Adrenal gland (tissue), 12 donors: ENCODE measurements around the gene RAD51B. TPM values are rescaled to one million over a fixed set of nuclear protein-coding genes. Genes with fewer than 3 reads are reported as not detected.

Experiments
- DNase-seq, 7 donors: peaks; one replicate each; pipeline ENCODE4 v3.0.0-alpha.2; 2019 to 2020
- H3K27ac ChIP-seq, 5 donors: fragments of 200-600 bp; sonication (generic) in 4 of 5; 1 replicate in 3 of 5; 2 replicates in 2 of 5; pipeline versions ENCODE4 v1.5.1 to v1.8.0; 2016 to 2020; ENCODE audit warnings: mild to moderate bottlenecking in 1 of 5
- H3K27me3 ChIP-seq: fragments of 200-600 bp; 2 replicates; pipeline ENCODE4 v1.8.0; 2021
- H3K36me3 ChIP-seq, 2 donors: fragments of 200-600 bp; replicated peaks in 1 of 2; 1 replicate in 1 of 2; 2 replicates in 1 of 2; pipeline versions ENCODE4 v1.5.1 to v1.8.0; 2018 to 2022
- H3K4me1 ChIP-seq, 2 donors: fragments of 200-600 bp; replicated peaks in 1 of 2; 1 replicate in 1 of 2; 2 replicates in 1 of 2; pipeline versions ENCODE4 v1.5.1 to v1.8.0; 2018 to 2021
- H3K4me3 ChIP-seq, 4 donors: fragments of 200-600 bp; sonication (generic) in 3 of 4; one replicate each; pipeline ENCODE4 v1.5.1; 2016 to 2018
- H3K9me3 ChIP-seq, 3 donors: fragments of 200-600 bp; sonication (generic) in 1 of 3; replicated peaks in 1 of 3; 1 replicate in 2 of 3; 2 replicates in 1 of 3; pipeline versions ENCODE4 v1.5.1 to v1.8.0; 2016 to 2021
- CTCF ChIP-seq, 6 experiments: fragments of 450-650 bp in 4 of 6; fragments of 200-600 bp in 2 of 6; sonication (generic) in 1 of 6; IDR thresholded peaks; 1 replicate in 5 of 6; 2 replicates in 1 of 6; pipeline versions ENCODE4 v1.5.1 to v1.8.0; 2016 to 2021; ENCODE audit warnings: antibody characterized with exemption in 6 of 6, mild to moderate bottlenecking in 2 of 6, moderate library complexity in 1 of 6
- POLR2A ChIP-seq, 2 donors: fragments of 450-650 bp; IDR thresholded peaks; one replicate each; pipeline ENCODE4 v1.6.1; 2017; ENCODE audit warnings: antibody characterized with exemption in 2 of 2, mild to moderate bottlenecking in 2 of 2, moderate library complexity in 1 of 2
- WGBS, 4 donors: extraction: QIAGEN DNeasy Blood & Tissue Kit in 2 of 4; methylation state at CpG; one replicate each; pipeline versions ENCODE4 v1.1.5 to v1.1.7; 2013 to 2017; 5-methylcytosine and 5-hydroxymethylcytosine counted together
- intact Hi-C, 2 donors: fragments of 100-400 bp; cut with DNase I; formaldehyde crosslinking; loops; one replicate each; pipeline versions ENCODE4 v1.14.1 to v1.15.0; 2022 to 2023
- polyA plus RNA-seq, 3 donors: library from polyadenylated mRNA; stranded (reverse); fragments of 200-250 nt in 2 of 3; fragments of 350-450 nt in 1 of 3; fragmentation: Illumina TruSeq in 1 of 3; extraction: RNeasy Lipid Tissue Mini Kit (QIAGEN cat#74804) in 1 of 3; gene quantifications; one replicate each; pipeline ENCODE4 v1.2.3, GENCODE V29; 2013 to 2014
- total RNA-seq, 9 donors: library from RNA; depleted of rRNA in 4 of 9; stranded (reverse); fragments of >200 nt in 4 of 9; fragments of 120-200 nt in 1 of 9; fragmentation: NEBNext Ultra II Directional in 1 of 9; extraction: Animal tissue kit (Norgen Biotek cat#: 25700) in 1 of 9; gene quantifications; one replicate each; pipeline versions ENCODE4 v1.1.0 to v1.2.4, GENCODE V29; 2013 to 2023
- donor health status: healthy with polysubstance abuse.
- donor health status: Bipolar disorder and iron deficiency.
- donor health status: DM: yes; HTN: yes; CAD: no.
- donor health status: DM: no; HTN: no; CAD: no.
- donor health status: DM: no; HTN: no; CAD: no.
- donor health status: DM: yes; HTN: yes; CAD: no.

RAD51B gene
- total and polyA plus RNA-seq, 12 donors: 2.3 to 24.6 (median 12.4) TPM

DNA sequence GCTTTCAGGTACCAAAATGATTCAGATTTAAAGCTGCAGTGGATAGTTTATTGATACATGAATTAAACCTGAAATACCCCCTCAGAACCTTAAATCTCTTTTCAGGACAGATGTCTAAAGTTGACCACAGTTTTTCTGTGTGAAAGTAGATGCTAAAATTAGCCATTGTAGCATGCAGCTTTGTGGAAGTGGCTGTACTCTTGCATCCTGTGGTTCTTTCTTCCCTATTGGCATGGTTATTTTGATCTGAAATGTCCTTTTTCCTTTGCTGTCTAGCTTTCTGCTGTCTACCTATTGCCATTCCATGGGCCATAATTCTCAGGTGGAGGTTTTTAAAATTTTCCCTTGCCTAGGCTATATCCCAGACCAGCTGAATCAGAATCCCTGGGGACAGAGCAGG, 517.7 kb downstream of the RAD51B start:
- Histone ChIP-seq H3K27me3 (no peaks in the 10 kb centered on the region), H3K4me3 (no peak overlapping the region), H3K9me3 (no peaks in the 10 kb centered on the region), H3K27ac (no peak overlapping the region), H3K36me3 (no peaks in the 10 kb centered on the region), H3K4me1 (peaks cover 0 to 4% of the 10 kb centered on the region in 2 donors)
- intact Hi-C loops: no loop called here
- no peak for DNase-seq
- TF ChIP-seq POLR2A (IDR thresholded peaks at IDR 0.05) (no peak), CTCF (IDR thresholded peaks at IDR 0.05) (no peak)

- no peak for DNase-seq
- intact Hi-C loops: no loop called here
- Histone ChIP-seq H3K4me1 (peaks cover 0 to 4% of the 10 kb centered on the region in 2 donors), H3K27ac (no peak overlapping the region), H3K36me3 (no peaks in the 10 kb centered on the region), H3K4me3 (no peak overlapping the region), H3K27me3 (no peaks in the 10 kb centered on the region), H3K9me3 (no peaks in the 10 kb centered on the region)
- TF ChIP-seq CTCF (IDR thresholded peaks at IDR 0.05): no peak
- TF ChIP-seq POLR2A (IDR thresholded peaks at IDR 0.05): no peak
- WGBS, 4 donors: 93 to 97% (median 95%) methylated on average over 1 of the region's 1 CpG
Measured at GRCh38 chr14:68340262-68340661, 520.7 kb downstream of the RAD51B start.

GRCh38 chr14:68341411-68342212, 522.0 kb downstream of the RAD51B start:
- intact Hi-C loops: no loop called here
- TF ChIP-seq POLR2A (IDR thresholded peaks at IDR 0.05) (no peak), CTCF (IDR thresholded peaks at IDR 0.05) (no peak)
- Histone ChIP-seq H3K4me3 (no peak overlapping the region), H3K9me3 (no peaks in the 10 kb centered on the region), H3K27me3 (no peaks in the 10 kb centered on the region), H3K36me3 (no peaks in the 10 kb centered on the region), H3K4me1 (peaks cover 0 to 4% of the 10 kb centered on the region in 2 donors), H3K27ac (no peak overlapping the region)
- no peak for DNase-seq
- 87 to 91% (median 88%) methylated on average over 4 of the region's 4 CpGs for WGBS, 4 donors

- Histone ChIP-seq H3K4me1 (no peaks in the 10 kb centered on the region), H3K9me3 (no peaks in the 10 kb centered on the region), H3K36me3 (no peaks in the 10 kb centered on the region), H3K27me3 (no peaks in the 10 kb centered on the region), H3K4me3 (no peak overlapping the region), H3K27ac (no peak overlapping the region)
- intact Hi-C loops: no loop called here
- 86 to 92% (median 91%) methylated on average over 3 of the region's 3 CpGs for WGBS, 4 donors
- TF ChIP-seq CTCF (IDR thresholded peaks at IDR 0.05): no peak
- no peak for DNase-seq
Measured at GRCh38 chr14:68342216-68342763, 522.7 kb downstream of the RAD51B start.
